ENCODE data around the gene ZNF804A. TPM values are rescaled to one million over a fixed set of nuclear protein-coding genes. Genes with fewer than 3 reads are reported as not detected.

The ZNF804A gene
- polyA plus RNA-seq, 3 donors: 0.83 to 3.7 (median 1.8) TPM

DNA sequence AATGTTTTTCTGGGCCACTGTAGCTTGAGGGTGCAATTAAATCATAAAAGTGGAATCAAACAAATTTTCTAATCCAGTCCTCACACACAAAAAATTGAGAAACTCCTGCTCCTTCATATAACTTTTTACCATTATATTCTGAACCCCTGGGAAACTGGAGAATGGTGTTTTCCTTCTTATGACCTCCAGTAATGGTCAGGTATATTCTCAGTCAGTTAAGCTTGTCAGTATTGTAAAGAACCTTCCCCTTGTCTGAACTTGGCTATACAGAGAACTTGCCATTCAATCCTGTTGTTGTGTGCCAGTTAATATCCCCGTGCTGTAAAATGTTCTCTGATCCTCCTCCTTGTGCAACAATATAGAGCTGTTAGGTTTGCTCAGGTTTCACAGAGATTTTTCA, 39.5 kb downstream of the ZNF804A start:
- Histone ChIP-seq H3K9me3 (replicated peaks in 1 of 2; ENCODE audit: control insufficient read depth in 1 of 2, insufficient read depth in 1 of 2, low read length in 2 of 2) (no peaks in the 10 kb centered on the region), H3K27ac (ENCODE audit: low read depth in 1 of 2, low read length in 2 of 2) (no peak overlapping the region)

DNA sequence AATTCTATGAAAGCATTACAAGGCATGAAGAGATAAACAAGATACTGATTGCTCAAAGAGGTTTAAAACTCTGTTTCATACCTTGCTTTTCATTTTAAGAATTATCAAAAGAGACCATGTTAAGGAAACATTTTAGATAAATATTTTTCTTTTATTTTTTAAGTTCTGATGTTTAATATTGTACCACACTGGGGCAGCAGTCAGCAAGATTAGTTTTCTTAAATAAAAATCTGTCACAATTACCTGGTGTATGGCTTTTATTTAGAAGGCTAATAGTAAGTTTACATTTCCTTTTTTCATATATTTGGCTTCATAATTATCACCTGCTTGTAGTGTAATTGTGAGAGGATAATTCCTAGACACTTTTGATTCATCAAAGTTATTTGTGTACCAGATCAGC, 46.4 kb downstream of the ZNF804A start:
- H3K79me2 ChIP-seq (ENCODE audit: insufficient read depth, low read length): no peaks in the 10 kb centered on the region
- Mint-ChIP-seq H3K4me1 (peaks cover 5% of the 10 kb centered on the region), H3K27ac (no peak overlapping the region), H3K4me3 (no peak overlapping the region), H3K9me3 (peaks cover 5 to 20% (median 17%) of the 10 kb centered on the region in 7 donors), H3K27me3 (ENCODE audit: low read depth in 3 of 3) (peaks cover 0 to 5% (median 0%) of the 10 kb centered on the region in 3 donors), H3K36me3 (peaks cover 0 to 6% of the 10 kb centered on the region in 2 donors)
- H3K4me2 ChIP-seq (replicated peaks; ENCODE audit: extremely low read depth, low read length, poor library complexity, severe bottlenecking): no peak overlapping the region
- no peak overlapping the region for H3K27ac ChIP-seq (ENCODE audit: low read depth in 1 of 2, low read length in 2 of 2)
- no peaks in the 10 kb centered on the region for H3K4me1 ChIP-seq (ENCODE audit: control insufficient read depth in 1 of 2, insufficient read depth in 2 of 2, low read length in 2 of 2)
- no peak overlapping the region for H3K9ac ChIP-seq (ENCODE audit: insufficient read depth, low read length, poor library complexity, severe bottlenecking)
- no peak for DNase-seq
- H4K20me1 ChIP-seq (ENCODE audit: insufficient read depth, low read length): no peaks in the 10 kb centered on the region
- intact Hi-C loops (cut with micrococcal nuclease): no loop called here
- H3K27me3 ChIP-seq (ENCODE audit: control insufficient read depth in 2 of 2, insufficient read depth in 2 of 2, low read length in 2 of 2): no peaks in the 10 kb centered on the region
- H3K9me3 ChIP-seq (replicated peaks in 1 of 2; ENCODE audit: control insufficient read depth in 1 of 2, insufficient read depth in 1 of 2, low read length in 2 of 2): peaks cover 7 to 10% of the 10 kb centered on the region in 2 donors
- H3K36me3 ChIP-seq (replicated peaks in 1 of 2; ENCODE audit: control insufficient read depth in 1 of 2, insufficient read depth in 2 of 2, low read length in 2 of 2): no peaks in the 10 kb centered on the region
- TF ChIP-seq, protein P1, sequence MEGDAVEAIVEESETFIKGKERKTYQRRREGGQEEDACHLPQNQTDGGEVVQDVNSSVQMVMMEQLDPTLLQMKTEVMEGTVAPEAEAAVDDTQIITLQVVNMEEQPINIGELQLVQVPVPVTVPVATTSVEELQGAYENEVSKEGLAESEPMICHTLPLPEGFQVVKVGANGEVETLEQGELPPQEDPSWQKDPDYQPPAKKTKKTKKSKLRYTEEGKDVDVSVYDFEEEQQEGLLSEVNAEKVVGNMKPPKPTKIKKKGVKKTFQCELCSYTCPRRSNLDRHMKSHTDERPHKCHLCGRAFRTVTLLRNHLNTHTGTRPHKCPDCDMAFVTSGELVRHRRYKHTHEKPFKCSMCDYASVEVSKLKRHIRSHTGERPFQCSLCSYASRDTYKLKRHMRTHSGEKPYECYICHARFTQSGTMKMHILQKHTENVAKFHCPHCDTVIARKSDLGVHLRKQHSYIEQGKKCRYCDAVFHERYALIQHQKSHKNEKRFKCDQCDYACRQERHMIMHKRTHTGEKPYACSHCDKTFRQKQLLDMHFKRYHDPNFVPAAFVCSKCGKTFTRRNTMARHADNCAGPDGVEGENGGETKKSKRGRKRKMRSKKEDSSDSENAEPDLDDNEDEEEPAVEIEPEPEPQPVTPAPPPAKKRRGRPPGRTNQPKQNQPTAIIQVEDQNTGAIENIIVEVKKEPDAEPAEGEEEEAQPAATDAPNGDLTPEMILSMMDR (IDR thresholded peaks at IDR 0.05): no peak
- H3K4me3 ChIP-seq (replicated peaks in 1 of 3; ENCODE audit: low read depth in 2 of 3, low read length in 3 of 3): no peak overlapping the region
- H2AFZ ChIP-seq (ENCODE audit: insufficient read depth, low read depth, low read length, poor library complexity, severe bottlenecking): no peak overlapping the region

More for the DNA sequence above, 39.5 kb downstream of the ZNF804A start:
- H4K20me1 ChIP-seq (ENCODE audit: insufficient read depth, low read length): no peaks in the 10 kb centered on the region
- H2AFZ ChIP-seq (ENCODE audit: insufficient read depth, low read depth, low read length, poor library complexity, severe bottlenecking): no peak overlapping the region
- peaks cover 0 to 2% (median 0%) of the 10 kb centered on the region in 3 donors for H3K27me3 Mint-ChIP-seq (ENCODE audit: low read depth in 3 of 3)
- intact Hi-C loops (cut with micrococcal nuclease): no loop called here
- no peak overlapping the region for H3K9ac ChIP-seq (ENCODE audit: insufficient read depth, low read length, poor library complexity, severe bottlenecking)
- WGBS (ENCODE audit: insufficient coverage): no CpG with 5 or more reads among the region's 1 CpG
- no peaks in the 10 kb centered on the region for H3K4me1 ChIP-seq (ENCODE audit: control insufficient read depth in 1 of 2, insufficient read depth in 2 of 2, low read length in 2 of 2)
- H3K4me3 ChIP-seq (replicated peaks in 1 of 3; ENCODE audit: low read depth in 2 of 3, low read length in 3 of 3): no peak overlapping the region
- H3K36me3 Mint-ChIP-seq: no peaks in the 10 kb centered on the region
- H3K4me2 ChIP-seq (replicated peaks; ENCODE audit: extremely low read depth, low read length, poor library complexity, severe bottlenecking): no peak overlapping the region
- peaks cover 3% of the 10 kb centered on the region for H3K4me1 Mint-ChIP-seq
- H3K27me3 ChIP-seq (ENCODE audit: control insufficient read depth in 2 of 2, insufficient read depth in 2 of 2, low read length in 2 of 2): no peaks in the 10 kb centered on the region
- H3K9me3 Mint-ChIP-seq: peaks cover 0 to 3% (median 0%) of the 10 kb centered on the region in 7 donors
- TF ChIP-seq, protein P1 (IDR thresholded peaks at IDR 0.05): no peak
- no peak overlapping the region for H3K4me3 Mint-ChIP-seq
- H3K36me3 ChIP-seq (replicated peaks in 1 of 2; ENCODE audit: control insufficient read depth in 1 of 2, insufficient read depth in 2 of 2, low read length in 2 of 2): no peaks in the 10 kb centered on the region
- no peaks in the 10 kb centered on the region for H3K79me2 ChIP-seq (ENCODE audit: insufficient read depth, low read length)
- H3K27ac Mint-ChIP-seq: no peak overlapping the region
- DNase-seq: no peak

Data from CD14-positive monocyte (primary cell).